ENCODE data around the gene TMEM198.

- no peak for TF ChIP-seq POLR2A (IDR thresholded peaks at IDR 0.05; ENCODE audit: low read depth, low read length)
- TF ChIP-seq TAF1 (IDR thresholded peaks at IDR 0.05; ENCODE audit: borderline replicate concordance, low read depth, low read length): no peak
- no peak for TF ChIP-seq POLR2AphosphoS5 (IDR thresholded peaks at IDR 0.05; ENCODE audit: low read depth, low read length)
Measured at GRCh38 chr2:219576505-219577388, 32.9 kb downstream of the TMEM198 start.
